CD4-positive, alpha-beta T cell (primary cell): Measurements from ENCODE around the gene RELL2. TPM values are rescaled to one million over a fixed set of nuclear protein-coding genes. Genes with fewer than 3 reads are reported as not detected.

Source experiments
- ATAC-seq: fragments of 200-7000 bp; cut with Tn5 transposase; one replicate; pipeline ENCODE4 v1.10.0; 2022; ENCODE audit warnings: mild to moderate bottlenecking; ENCODE audit not compliant: poor library complexity
- CTCF ChIA-PET: fragments of 350-600 bp; sonication (Branson Sonifier 250); formaldehyde crosslinking; loops from one replicate; lab custom pipeline; 2021; ENCODE audit warnings: antibody characterized with exemption, inconsistent platforms; lab: Charles Lee
- POLR2A ChIA-PET: fragments of 350-600 bp; sonication (Branson Sonifier 250); formaldehyde crosslinking; loops from one replicate; lab custom pipeline; 2021; ENCODE audit warnings: antibody characterized with exemption, inconsistent platforms; lab: Charles Lee
- DNase-seq, 14 experiments: peaks; one replicate each; pipeline ENCODE4 v3.0.0-alpha.2; 2013 to 2020; ENCODE audit warnings: mixed read lengths in 2 of 14
- H3K27ac ChIP-seq, 2 donors: one replicate each; pipeline versions ENCODE4 v1.5.1 to v1.7.0; 2013; ENCODE audit warnings: low read length in 2 of 2, low read depth in 1 of 2, mild to moderate bottlenecking in 1 of 2
- H3K27me3 ChIP-seq, 2 experiments: 1 replicate in 1 of 2; 2 replicates in 1 of 2; pipeline versions ENCODE4 v1.6.1 to v1.7.0; 2013; ENCODE audit warnings: low read length in 2 of 2, control low read depth in 1 of 2, mild to moderate bottlenecking in 1 of 2, moderate library complexity in 1 of 2; ENCODE audit not compliant: insufficient read depth in 2 of 2, control insufficient read depth in 1 of 2
- H3K36me3 ChIP-seq: one replicate; pipeline ENCODE4 v1.6.1; 2013; ENCODE audit warnings: low read length, control low read depth; ENCODE audit not compliant: insufficient read depth
- H3K4me1 ChIP-seq: one replicate; pipeline ENCODE4 v1.6.1; 2013; ENCODE audit warnings: low read length, control low read depth; ENCODE audit not compliant: insufficient read depth
- H3K4me3 ChIP-seq: one replicate; pipeline ENCODE4 v1.5.1; 2013; ENCODE audit warnings: mild to moderate bottlenecking, low read length, moderate library complexity
- H3K9me3 ChIP-seq, 2 experiments: 1 replicate in 1 of 2; 2 replicates in 1 of 2; pipeline versions ENCODE4 v1.6.1 to v1.7.0; 2013; ENCODE audit warnings: low read length in 2 of 2, mild to moderate bottlenecking in 2 of 2, control low read depth in 1 of 2, moderate library complexity in 1 of 2; ENCODE audit not compliant: control insufficient read depth in 1 of 2, insufficient read depth in 1 of 2
- H3K27ac Mint-ChIP-seq: one replicate; pipeline ENCODE4 v1.8.0; 2020; ENCODE audit warnings: mixed read lengths
- H3K27me3 Mint-ChIP-seq: one replicate; pipeline ENCODE4 v1.8.0; 2021; ENCODE audit warnings: mixed read lengths
- H3K36me3 Mint-ChIP-seq: one replicate; pipeline ENCODE4 v1.8.0; 2021; ENCODE audit warnings: low read depth, mixed read lengths
- H3K4me1 Mint-ChIP-seq: one replicate; pipeline ENCODE4 v1.8.0; 2021; ENCODE audit warnings: low read depth, mixed read lengths
- H3K4me3 Mint-ChIP-seq: one replicate; pipeline ENCODE4 v1.8.0; 2020; ENCODE audit warnings: mild to moderate bottlenecking, mixed read lengths
- H3K9me3 Mint-ChIP-seq: one replicate; pipeline ENCODE4 v1.8.0; 2020; ENCODE audit warnings: mixed read lengths
- CTCF ChIP-seq: fragments of 200-600 bp; IDR thresholded peaks from one replicate; pipeline ENCODE4 v1.8.0; 2022; ENCODE audit warnings: antibody characterized with exemption, mild to moderate bottlenecking
- intact Hi-C, 2 experiments: fragments of 100-400 bp; cut with DNase I in 1 of 2; cut with micrococcal nuclease in 1 of 2; formaldehyde crosslinking; loops; one replicate each; pipeline versions ENCODE4 v1.15.1 to v1.9.0; 2023 to 2025; cut with DNase I, micrococcal nuclease
- total RNA-seq, 174 experiments: library from RNA in 2 of 174; stranded (reverse) in 2 of 174; gene quantifications; one replicate each; pipeline ENCODE4 v1.2.3 and lab custom pipeline; 2021 to 2026

RELL2 gene
- total RNA-seq, 2 experiments from 2014 or later: 10.9 to 11.4 TPM

DNA sequence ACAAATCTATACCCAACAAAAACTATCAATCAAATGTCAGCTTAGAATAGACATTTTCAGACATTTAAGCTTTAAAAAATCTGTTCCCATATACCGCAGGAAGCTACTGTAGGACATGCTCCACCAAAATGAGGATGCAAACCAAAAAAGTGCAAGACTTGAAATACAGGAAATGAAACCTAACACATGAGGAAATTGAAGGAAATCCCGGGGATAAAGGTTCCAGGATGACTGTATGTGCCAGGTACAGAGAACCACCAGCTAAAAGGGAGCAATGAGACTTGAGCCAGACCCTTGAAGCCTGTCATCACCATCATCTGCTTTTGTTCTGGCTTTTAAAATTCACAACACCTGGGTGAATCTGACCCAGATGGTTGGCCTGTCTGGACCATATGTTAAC, 39.4 kb upstream of the RELL2 start:
- H3K4me3 ChIP-seq: no peak overlapping the region
- DNase-seq: peak in 3 of 14 experiments; percentile 39 to 44 (median 42)
- Mint-ChIP-seq H3K4me1 (peaks cover 78% of the 10 kb centered on the region), H3K27ac (peak overlapping the region; percentile 91), H3K9me3 (no peaks in the 10 kb centered on the region), H3K36me3 (peaks cover 46% of the 10 kb centered on the region), H3K27me3 (no peaks in the 10 kb centered on the region), H3K4me3 (peak overlapping the region; percentile 1)
- H3K27ac ChIP-seq: peak overlapping the region in 1 of 2 donors; percentile 47
- H3K4me1 ChIP-seq: peaks cover 67% of the 10 kb centered on the region
- TF ChIP-seq CTCF: no peak
- CTCF ChIA-PET: interaction anchor here (1.6 to 8.3 kb wide), 3 partner anchors 19 to 33 kb away, joined by 5 to 79 read pairs (median 11); partner anchors contain the start of gene DIAPH1
- no peak for ATAC-seq
- peaks cover 0 to 5% of the 10 kb centered on the region in 2 experiments for H3K9me3 ChIP-seq
- no peaks in the 10 kb centered on the region for H3K27me3 ChIP-seq
- POLR2A ChIA-PET: interaction anchor here (1.0 to 3.5 kb wide), 6 partner anchors 8 to 39 kb away, joined by 4 to 25 read pairs (median 8); partner anchors contain the start of genes DIAPH1, HDAC3 and RELL2
- peaks cover 23% of the 10 kb centered on the region for H3K36me3 ChIP-seq
- intact Hi-C loops: loop anchor here in 1 of 2 experiments (1.0 kb wide), 1 partner anchor 8 kb away; no protein-coding TSS in a partner anchor

- H3K27ac ChIP-seq: peak overlapping the region in 1 of 2 donors; percentile 47
- ChIA-PET POLR2A (interaction anchor here (1.0 to 3.5 kb wide), 7 partner anchors 8 to 38 kb away, joined by 4 to 25 read pairs (median 5); partner anchors contain the start of genes DIAPH1, HDAC3 and RELL2), CTCF (interaction anchor here (1.6 to 8.3 kb wide), 3 partner anchors 19 to 34 kb away, joined by 5 to 79 read pairs (median 11); partner anchors contain the start of gene DIAPH1)
- peaks cover 0 to 5% of the 10 kb centered on the region in 2 experiments for H3K9me3 ChIP-seq
- peaks cover 67% of the 10 kb centered on the region for H3K4me1 ChIP-seq
- H3K4me3 ChIP-seq: no peak overlapping the region
- no peak for TF ChIP-seq CTCF
- Mint-ChIP-seq H3K4me1 (peaks cover 78% of the 10 kb centered on the region), H3K27me3 (no peaks in the 10 kb centered on the region), H3K36me3 (peaks cover 42% of the 10 kb centered on the region), H3K9me3 (no peaks in the 10 kb centered on the region), H3K27ac (peak overlapping the region; percentile 91), H3K4me3 (peak overlapping the region; percentile 4)
- peaks cover 22% of the 10 kb centered on the region for H3K36me3 ChIP-seq
- ATAC-seq: no peak
- H3K27me3 ChIP-seq: no peaks in the 10 kb centered on the region
- intact Hi-C loops: loop anchor here in 1 of 2 experiments (1.0 to 2.0 kb wide), 2 partner anchors 7 to 19 kb away; no protein-coding TSS in a partner anchor
- DNase-seq: no peak
Measured at GRCh38 chr5:141597814-141598213, 39.0 kb upstream of the RELL2 start.

- Mint-ChIP-seq H3K4me3 (peak overlapping the region; percentile 35), H3K36me3 (peaks cover 34% of the 10 kb centered on the region), H3K9me3 (no peaks in the 10 kb centered on the region), H3K4me1 (peaks cover 80% of the 10 kb centered on the region), H3K27me3 (no peaks in the 10 kb centered on the region), H3K27ac (peak overlapping the region; percentile 91)
- POLR2A ChIA-PET: interaction anchor here (1.0 to 3.5 kb wide), 7 partner anchors 7 to 37 kb away, joined by 4 to 25 read pairs (median 5); partner anchors contain the start of genes DIAPH1, HDAC3 and RELL2
- ATAC-seq (peak; percentile 62), DNase-seq (peak in 1 of 14 experiments; percentile 52)
- peaks cover 14% of the 10 kb centered on the region for H3K36me3 ChIP-seq
- peaks cover 70% of the 10 kb centered on the region for H3K4me1 ChIP-seq
- no peak for TF ChIP-seq CTCF
- H3K9me3 ChIP-seq: peaks cover 0 to 5% of the 10 kb centered on the region in 2 experiments
- CTCF ChIA-PET: interaction anchor here (0.9 to 8.3 kb wide), 4 partner anchors 11 to 34 kb away, joined by 3 to 79 read pairs (median 8); partner anchors contain the start of gene DIAPH1
- intact Hi-C loops: loop anchor here in 1 of 2 experiments (2.0 kb wide), 1 partner anchor 18 kb away; no protein-coding TSS in a partner anchor
- H3K4me3 ChIP-seq: no peak overlapping the region
- peak overlapping the region in 1 of 2 donors; percentile 75 for H3K27ac ChIP-seq
- no peaks in the 10 kb centered on the region for H3K27me3 ChIP-seq
Measured at GRCh38 chr5:141598391-141599345, 38.1 kb upstream of the RELL2 start.
